SK-N-SH (cell line): ENCODE measurements around the gene TRPV3.

Experiments
- GATA2 ChIP-seq: sonication (generic); formaldehyde crosslinking; IDR thresholded peaks from 2 replicates; pipeline ENCODE4 v1.5.0; 2020; ENCODE audit warnings: mild to moderate bottlenecking, missing genetic modification reagents
- JUND ChIP-seq: IDR thresholded peaks from 2 replicates; pipeline ENCODE4 v1.4.0; 2012
- NFIC ChIP-seq: IDR thresholded peaks from 2 replicates; pipeline ENCODE4 v1.4.0; 2012; ENCODE audit warnings: borderline replicate concordance
- NRF1 ChIP-seq: IDR thresholded peaks from 2 replicates; pipeline ENCODE4 v1.6.1; 2012; ENCODE audit warnings: low read depth, mild to moderate bottlenecking, low read length
- RXRA ChIP-seq: IDR thresholded peaks from 2 replicates; pipeline ENCODE4 v1.4.0; 2012; ENCODE audit warnings: low read depth, mild to moderate bottlenecking, borderline replicate concordance
- TAF1 ChIP-seq: IDR thresholded peaks from 2 replicates; pipeline ENCODE4 v1.6.1; 2012; ENCODE audit warnings: low read depth, mild to moderate bottlenecking, low read length, moderate library complexity, borderline replicate concordance
- TF ChIP-seq, protein P1 (sequence below): fragments of 200-600 bp; sonication (generic); IDR thresholded peaks from 2 replicates; pipeline ENCODE4 v1.6.1; 2017; ENCODE audit warnings: antibody characterized with exemption, mild to moderate bottlenecking, moderate library complexity
- TF ChIP-seq, protein P2 (sequence below): IDR thresholded peaks from 2 replicates; pipeline ENCODE4 v1.4.0; 2012; ENCODE audit warnings: low read depth
- TF ChIP-seq, protein P3 (sequence below): fragments of 150-350 bp; IDR thresholded peaks from 2 replicates; pipeline ENCODE4 v1.6.1; 2017; ENCODE audit warnings: antibody characterized with exemption, low read length, low read depth, borderline replicate concordance

DNA sequence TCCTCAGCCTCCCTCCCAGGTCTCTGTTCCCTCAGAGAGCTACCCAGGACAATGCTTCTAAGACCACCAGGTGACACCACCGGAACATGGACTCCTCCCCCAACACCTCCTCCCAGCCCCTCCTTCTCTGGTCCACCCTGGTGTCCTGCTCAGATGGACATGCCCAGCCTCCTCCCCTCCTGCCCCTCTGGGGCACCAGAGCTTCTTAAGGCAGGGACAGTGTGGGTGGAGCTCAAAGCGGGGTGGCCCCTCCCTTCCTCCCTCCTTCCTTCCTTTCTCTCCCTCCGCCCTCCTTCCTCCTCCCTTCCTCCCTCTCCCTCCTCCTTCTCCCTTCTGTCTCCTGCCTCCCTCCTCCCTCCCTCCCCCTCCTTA, 22.7 kb downstream of the TRPV3 start:
- TF ChIP-seq, protein P1, sequence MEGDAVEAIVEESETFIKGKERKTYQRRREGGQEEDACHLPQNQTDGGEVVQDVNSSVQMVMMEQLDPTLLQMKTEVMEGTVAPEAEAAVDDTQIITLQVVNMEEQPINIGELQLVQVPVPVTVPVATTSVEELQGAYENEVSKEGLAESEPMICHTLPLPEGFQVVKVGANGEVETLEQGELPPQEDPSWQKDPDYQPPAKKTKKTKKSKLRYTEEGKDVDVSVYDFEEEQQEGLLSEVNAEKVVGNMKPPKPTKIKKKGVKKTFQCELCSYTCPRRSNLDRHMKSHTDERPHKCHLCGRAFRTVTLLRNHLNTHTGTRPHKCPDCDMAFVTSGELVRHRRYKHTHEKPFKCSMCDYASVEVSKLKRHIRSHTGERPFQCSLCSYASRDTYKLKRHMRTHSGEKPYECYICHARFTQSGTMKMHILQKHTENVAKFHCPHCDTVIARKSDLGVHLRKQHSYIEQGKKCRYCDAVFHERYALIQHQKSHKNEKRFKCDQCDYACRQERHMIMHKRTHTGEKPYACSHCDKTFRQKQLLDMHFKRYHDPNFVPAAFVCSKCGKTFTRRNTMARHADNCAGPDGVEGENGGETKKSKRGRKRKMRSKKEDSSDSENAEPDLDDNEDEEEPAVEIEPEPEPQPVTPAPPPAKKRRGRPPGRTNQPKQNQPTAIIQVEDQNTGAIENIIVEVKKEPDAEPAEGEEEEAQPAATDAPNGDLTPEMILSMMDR, result no peak
- TF ChIP-seq NFIC (no peak), RXRA (no peak), NRF1 (no peak), JUND (no peak), GATA2 (no peak), TAF1 (no peak)
- TF ChIP-seq, protein P2, sequence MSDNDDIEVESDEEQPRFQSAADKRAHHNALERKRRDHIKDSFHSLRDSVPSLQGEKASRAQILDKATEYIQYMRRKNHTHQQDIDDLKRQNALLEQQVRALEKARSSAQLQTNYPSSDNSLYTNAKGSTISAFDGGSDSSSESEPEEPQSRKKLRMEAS, result no peak
- TF ChIP-seq, protein P3, sequence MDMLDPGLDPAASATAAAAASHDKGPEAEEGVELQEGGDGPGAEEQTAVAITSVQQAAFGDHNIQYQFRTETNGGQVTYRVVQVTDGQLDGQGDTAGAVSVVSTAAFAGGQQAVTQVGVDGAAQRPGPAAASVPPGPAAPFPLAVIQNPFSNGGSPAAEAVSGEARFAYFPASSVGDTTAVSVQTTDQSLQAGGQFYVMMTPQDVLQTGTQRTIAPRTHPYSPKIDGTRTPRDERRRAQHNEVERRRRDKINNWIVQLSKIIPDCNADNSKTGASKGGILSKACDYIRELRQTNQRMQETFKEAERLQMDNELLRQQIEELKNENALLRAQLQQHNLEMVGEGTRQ, result no peak
